NCI-H1417 (cell line): ENCODE data around the gene ITGA2.

Source experiments
- DNase-seq, 3 experiments: peaks; one replicate each; lab custom pipeline; 2025; lab: John Stamatoyannopoulos, UW

The ITGA2 gene

GRCh38 chr5:53055365-53055764 lies 66.2 kb downstream of the ITGA2 start:
- no peak for DNase-seq

- no peak for DNase-seq
These were observed 70.1 kb downstream of the ITGA2 start for GRCh38 chr5:53059281-53059680.

DNA sequence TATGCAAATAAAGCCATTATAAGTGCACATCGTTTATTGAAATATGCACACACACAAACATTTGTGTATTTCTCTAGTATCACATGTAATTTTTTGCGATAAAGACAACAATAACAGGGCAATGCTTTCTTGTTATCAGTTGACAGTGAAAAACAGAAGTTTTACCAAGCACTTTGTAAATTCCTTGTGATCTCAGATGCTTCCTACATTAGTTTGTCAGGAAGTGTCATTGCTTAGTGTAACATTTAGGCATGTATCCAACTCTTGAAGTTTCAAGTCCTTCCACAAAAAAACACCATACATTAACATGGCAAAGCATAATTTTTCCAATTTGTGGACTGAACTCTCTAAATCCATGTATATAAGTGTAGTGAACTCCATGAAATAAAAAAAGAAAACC lies 74.0 kb downstream of the ITGA2 start:
- no peak for DNase-seq

- no peak for DNase-seq
These were observed 74.6 kb downstream of the ITGA2 start for GRCh38 chr5:53063791-53064190.

GRCh38 chr5:53066088-53066487 lies 76.9 kb downstream of the ITGA2 start:
- no peak for DNase-seq

DNA sequence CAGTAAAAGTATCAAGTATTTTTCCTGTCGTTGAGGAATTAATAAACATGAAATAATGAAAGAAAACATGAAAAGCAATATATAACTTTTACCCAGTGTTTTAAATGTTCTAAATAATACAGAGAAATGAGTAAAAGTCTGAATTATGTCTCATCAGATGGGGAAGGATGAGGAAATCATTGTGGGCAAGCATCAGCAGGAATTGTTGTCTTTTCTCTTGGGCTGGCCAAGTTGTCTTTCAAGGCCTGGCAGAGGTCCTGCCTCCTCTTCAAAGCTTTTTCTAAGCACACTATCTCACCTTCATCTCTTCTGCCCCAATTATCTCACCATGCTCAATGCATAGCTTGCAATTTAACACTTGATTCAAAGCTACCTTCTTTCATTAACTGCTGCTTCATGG lies 78.5 kb downstream of the ITGA2 start:
- DNase-seq = no peak

GRCh38 chr5:53068291-53068836 lies 79.2 kb downstream of the ITGA2 start:
- no peak for DNase-seq

DNA sequence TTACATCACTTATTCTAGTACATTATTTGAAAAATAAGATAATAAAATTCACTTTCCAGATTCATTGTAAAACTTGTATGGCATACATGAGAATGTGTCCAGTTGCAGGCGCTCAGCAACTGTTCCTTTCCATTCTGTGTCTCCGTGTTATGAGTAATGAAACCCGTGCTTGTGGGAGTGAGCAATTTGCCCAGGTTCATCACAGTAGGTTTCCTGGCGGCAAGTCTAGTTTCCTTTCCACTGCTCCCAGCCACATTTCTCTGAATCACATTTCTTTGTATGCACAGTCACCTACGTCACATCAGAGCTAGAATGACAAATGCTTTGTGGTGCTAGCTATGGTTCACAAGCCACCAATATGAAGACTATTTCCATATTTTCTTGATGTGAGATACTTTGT lies 80.5 kb downstream of the ITGA2 start:
- peak in 2 of 3 experiments; percentile 8 to 47 for DNase-seq

GRCh38 chr5:53071298-53071697 lies 82.1 kb downstream of the ITGA2 start:
- DNase-seq = no peak

DNA sequence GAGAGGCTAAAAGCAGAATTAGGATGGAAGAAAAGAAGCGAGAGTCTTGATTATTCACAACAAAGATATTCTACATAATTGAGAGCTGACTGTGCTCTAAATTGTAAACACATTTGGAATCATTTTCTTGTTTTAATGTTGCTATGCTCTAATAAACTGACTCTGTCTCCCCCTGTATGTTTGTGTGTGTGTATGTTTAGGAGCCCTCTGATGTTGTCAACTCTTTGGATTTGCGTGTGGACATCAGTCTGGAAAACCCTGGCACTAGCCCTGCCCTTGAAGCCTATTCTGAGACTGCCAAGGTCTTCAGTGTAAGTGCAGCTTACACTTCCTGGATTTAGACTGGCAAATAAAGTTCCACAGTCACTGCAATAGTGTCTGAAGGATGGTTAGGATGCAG lies 82.6 kb downstream of the ITGA2 start:
- no peak for DNase-seq

GRCh38 chr5:53073348-53073747 lies 84.2 kb downstream of the ITGA2 start:
- no peak for DNase-seq

- no peak for DNase-seq
These were observed 86.9 kb downstream of the ITGA2 start for GRCh38 chr5:53076014-53076583.

GRCh38 chr5:53080271-53080670 lies 91.1 kb downstream of the ITGA2 start:
- DNase-seq = no peak

DNA sequence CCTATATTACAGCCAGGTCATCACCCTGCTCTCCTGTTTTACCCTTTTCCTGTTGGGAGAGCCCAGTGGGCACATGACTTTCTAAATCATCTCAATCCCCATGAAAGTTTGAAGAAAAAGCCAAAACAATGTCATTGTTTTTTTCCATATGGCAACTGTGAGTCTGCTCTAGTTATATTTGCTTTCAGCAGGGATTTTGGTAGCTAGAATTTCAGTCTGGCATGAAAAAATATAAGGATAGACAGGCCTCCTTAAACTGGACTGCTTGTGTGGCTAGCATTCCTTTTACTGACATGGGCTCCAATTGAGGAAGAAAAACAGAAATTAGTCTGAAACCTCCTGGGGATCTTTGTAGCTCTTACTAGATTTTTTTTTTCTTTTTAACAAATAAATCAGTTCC lies 94.8 kb downstream of the ITGA2 start:
- DNase-seq = no peak

- no peak for DNase-seq
These were observed 95.5 kb downstream of the ITGA2 start for GRCh38 chr5:53084546-53085255.

GRCh38 chr5:53087171-53087570 lies 98.0 kb downstream of the ITGA2 start:
- DNase-seq = no peak

DNA sequence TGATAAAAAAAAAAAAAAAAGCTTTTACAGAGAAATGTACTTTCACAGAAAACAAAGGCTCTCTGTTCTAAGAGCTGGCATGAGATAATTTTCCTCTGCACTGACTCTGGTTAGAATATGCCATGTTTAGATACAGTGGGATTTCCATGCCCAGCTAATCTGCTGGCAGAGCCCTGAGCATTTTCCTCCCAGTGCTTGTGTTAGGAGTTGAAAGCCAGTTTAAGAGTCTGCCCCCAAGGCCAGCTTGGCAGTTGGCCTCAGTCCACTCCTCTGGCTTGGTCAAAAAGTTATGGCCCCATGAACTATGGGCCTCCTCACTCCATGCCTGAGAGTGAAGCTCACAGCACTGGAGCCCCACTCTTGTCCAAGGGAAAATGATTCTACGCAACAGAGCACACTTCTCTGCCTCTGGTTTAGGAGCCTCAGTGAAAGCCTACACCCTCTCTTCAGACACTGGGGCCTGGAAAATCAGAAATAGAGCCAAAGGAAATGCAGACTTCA lies 98.5 kb downstream of the ITGA2 start:
- no peak for DNase-seq

- DNase-seq = no peak
These were observed 100.4 kb downstream of the ITGA2 start for GRCh38 chr5:53089481-53089991.

DNA sequence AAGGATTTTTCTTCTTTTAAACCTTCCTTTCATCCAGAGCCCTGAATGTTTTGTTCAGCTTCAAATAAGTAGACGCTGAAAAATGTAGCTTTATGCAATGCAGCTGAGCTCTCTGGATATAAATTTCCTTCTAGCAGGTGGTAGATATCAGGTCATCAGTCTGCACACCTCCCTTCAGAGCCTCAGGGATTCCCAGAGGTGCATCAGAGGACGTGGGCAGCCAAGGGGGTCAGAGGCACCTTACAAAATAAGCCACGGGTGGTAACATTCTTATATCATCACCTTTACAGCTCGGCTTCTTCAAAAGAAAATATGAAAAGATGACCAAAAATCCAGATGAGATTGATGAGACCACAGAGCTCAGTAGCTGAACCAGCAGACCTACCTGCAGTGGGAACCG lies 101.1 kb downstream of the ITGA2 start:
- DNase-seq = no peak

GRCh38 chr5:53091289-53091688 lies 102.1 kb downstream of the ITGA2 start:
- no peak for DNase-seq

DNA sequence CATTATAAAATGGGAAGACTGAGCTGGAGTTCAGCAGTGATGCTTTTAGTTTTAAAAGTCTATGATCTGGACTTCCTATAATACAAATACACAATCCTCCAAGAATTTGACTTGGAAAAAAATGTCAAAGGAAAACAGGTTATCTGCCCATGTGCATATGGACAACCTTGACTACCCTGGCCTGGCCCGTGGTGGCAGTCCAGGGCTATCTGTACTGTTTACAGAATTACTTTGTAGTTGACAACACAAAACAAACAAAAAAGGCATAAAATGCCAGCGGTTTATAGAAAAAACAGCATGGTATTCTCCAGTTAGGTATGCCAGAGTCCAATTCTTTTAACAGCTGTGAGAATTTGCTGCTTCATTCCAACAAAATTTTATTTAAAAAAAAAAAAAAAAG lies 103.1 kb downstream of the ITGA2 start:
- no peak for DNase-seq

- DNase-seq = no peak
These were observed 106.1 kb downstream of the ITGA2 start for GRCh38 chr5:53095217-53095616.

- peak; percentile 11 to 69 (median 57) for DNase-seq
These were observed 106.9 kb downstream of the ITGA2 start for GRCh38 chr5:53095931-53096525.
